ENCODE data around the gene SLC18A2. TPM values are rescaled to one million over a fixed set of nuclear protein-coding genes. Genes with fewer than 3 reads are reported as not detected.

The SLC18A2 gene
- total and polyA plus RNA-seq, 2 of the 8 experiments (the other 6 are each of a cell fraction or from before 2014, with no cell fraction given), result 6.5 to 7.0 TPM

- ChIA-PET CTCF (ENCODE audit: partially characterized antibody) (interaction anchor here (1.3 to 4.0 kb wide), 5 partner anchors 36 to 56 kb away, joined by 3 to 16 read pairs (median 8); no protein-coding TSS in a partner anchor), POLR2A (ENCODE audit: partially characterized antibody) (no interaction called here)
- no peak overlapping the region for H3K9ac ChIP-seq (replicated peaks in 1 of 4; ENCODE audit: extremely low read depth in 1 of 4, low read depth in 3 of 4, low read length in 3 of 4)
- DNase-seq (ENCODE audit: low read depth in 1 of 2, low spot score in 2 of 2) (no peak), FAIRE-seq (no peak)
- no peaks in the 10 kb centered on the region for H4K20me1 ChIP-seq (replicated peaks in 1 of 2; ENCODE audit: control insufficient read depth in 1 of 2, insufficient read depth in 2 of 2, low read length in 2 of 2)
- WGBS, 2 experiments (ENCODE audit: extremely low coverage in 1 of 2, insufficient coverage in 1 of 2, insufficient read length in 1 of 2, insufficient replicate concordance in 2 of 2, low coverage in 1 of 2, low lambda C conversion rate in 2 of 2, missing lambda C conversion rate in 1 of 2), result 68% methylated on average over 7 of the region's 7 CpGs; no CpG with 5 or more reads in 1 of the 2 experiments
- no peak overlapping the region for H2BK15ac ChIP-seq (ENCODE audit: low read length)
- no peak overlapping the region for H2BK12ac ChIP-seq (ENCODE audit: low read depth, low read length)
- no peaks in the 10 kb centered on the region; the same call in 1 of the 2 replicates for H3K23me2 ChIP-seq (ENCODE audit: low read depth, low read length)
- no peaks in the 10 kb centered on the region for H3K36me3 ChIP-seq (ENCODE audit: control insufficient read depth in 2 of 4, insufficient read depth in 4 of 4, low read length in 3 of 4)
- no peak overlapping the region for H2AFZ ChIP-seq (ENCODE audit: low read length)
- H2BK5ac ChIP-seq (ENCODE audit: low read depth, low read length), result no peak overlapping the region
- no peak overlapping the region for H3K4ac ChIP-seq (replicated peaks; ENCODE audit: insufficient read length, low read depth, low read length)
- no peaks in the 10 kb centered on the region for H3K9me3 ChIP-seq (ENCODE audit: insufficient read depth in 2 of 2, low read depth in 1 of 2, low read length in 1 of 2)
- H3K27me3 ChIP-seq (replicated peaks in 1 of 4; ENCODE audit: control insufficient read depth in 3 of 4, extremely low read depth in 1 of 4, insufficient read depth in 3 of 4, low read length in 3 of 4), result no peaks in the 10 kb centered on the region
- no peak overlapping the region for H3K18ac ChIP-seq (ENCODE audit: extremely low read depth, low read length)
- no peaks in the 10 kb centered on the region for H3K79me2 ChIP-seq (ENCODE audit: control insufficient read depth in 1 of 2, insufficient read depth in 2 of 2, low read length in 2 of 2)
- no peak overlapping the region for H2AK5ac ChIP-seq (ENCODE audit: low read depth, low read length)
- no peak overlapping the region for H3K14ac ChIP-seq (ENCODE audit: insufficient read length)
- no peak overlapping the region for H2BK120ac ChIP-seq (replicated peaks; ENCODE audit: low read depth, low read length)
- H2BK20ac ChIP-seq (ENCODE audit: low read length), result no peak overlapping the region
- no peaks in the 10 kb centered on the region for H3K79me1 ChIP-seq (ENCODE audit: low read depth, low read length)
- H3K27ac ChIP-seq (ENCODE audit: low read depth, low read length), result no peak overlapping the region
- no peak overlapping the region for H3K23ac ChIP-seq (ENCODE audit: insufficient read length)
- H3K4me2 ChIP-seq (ENCODE audit: insufficient read depth in 1 of 2, low read depth in 2 of 2, low read length in 2 of 2), result no peak overlapping the region
- H4K91ac ChIP-seq (replicated peaks; ENCODE audit: insufficient read length, low read length), result no peak overlapping the region
- H3K4me3 ChIP-seq (ENCODE audit: extremely low read depth in 1 of 4, insufficient read depth in 2 of 4, low read depth in 3 of 4, low read length in 4 of 4), result no peak overlapping the region
- peak overlapping the region; percentile 54; the same call in 1 of the 2 replicates for H4K8ac ChIP-seq (ENCODE audit: extremely low read depth, insufficient read depth, low read length)
- H3K4me1 ChIP-seq (replicated peaks in 1 of 4; ENCODE audit: control insufficient read depth in 3 of 4, insufficient read depth in 4 of 4, low read length in 3 of 4), result peaks cover 0 to 10% (median 3%) of the 10 kb centered on the region in 4 experiments; a peak in 4 of 7 replicates
- H4K5ac ChIP-seq (ENCODE audit: insufficient read length, low read depth, low read length), result no peak overlapping the region
- no peak overlapping the region for H3K56ac ChIP-seq (replicated peaks; ENCODE audit: insufficient read length, low read depth, low read length)
- TF ChIP-seq CHD2 (IDR thresholded peaks at IDR 0.05; ENCODE audit: low read length), result no peak
These were observed 22.0 kb downstream of the SLC18A2 start for GRCh38 chr10:117262903-117263293.
